Mesendoderm (in vitro differentiated cells): ENCODE results near the gene ADARB2.
A peak's percentile ranks its signal among the peaks of the same experiment; 100 is the strongest.

Experiments
- DNase-seq: peaks from one replicate; pipeline ENCODE4 v3.0.0; 2013
- H2AK5ac ChIP-seq: 2 replicates; pipeline ENCODE4 v1.6.1; 2013; ENCODE audit warnings: low read length, inconsistent platforms
- H2BK120ac ChIP-seq: 2 replicates; pipeline ENCODE4 v1.6.1; 2013; ENCODE audit warnings: low read depth, mild to moderate bottlenecking, low read length, moderate library complexity, mixed read lengths
- H2BK15ac ChIP-seq: replicated peaks from 2 replicates; pipeline ENCODE4 v1.6.1; 2013; ENCODE audit warnings: low read depth, mild to moderate bottlenecking, moderate library complexity
- H2BK5ac ChIP-seq: 2 replicates; pipeline ENCODE4 v1.6.1; 2013; ENCODE audit warnings: low read length, inconsistent platforms
- H3K18ac ChIP-seq: 2 replicates; pipeline ENCODE4 v1.6.1; 2013; ENCODE audit warnings: mild to moderate bottlenecking, low read length, mixed read lengths
- H3K23ac ChIP-seq: one replicate; pipeline ENCODE4 v1.6.1; 2013; ENCODE audit warnings: low read length
- H3K27ac ChIP-seq: 2 replicates; pipeline ENCODE4 v1.5.1; 2013; ENCODE audit warnings: low read depth, mild to moderate bottlenecking, inconsistent platforms, low read length, moderate library complexity
- H3K27me3 ChIP-seq: 2 replicates; pipeline ENCODE4 v1.6.1; 2013; ENCODE audit warnings: low read length, control low read depth, mild to moderate bottlenecking, inconsistent platforms; ENCODE audit not compliant: insufficient read depth, poor library complexity
- H3K36me3 ChIP-seq: 2 replicates; pipeline ENCODE4 v1.6.1; 2013; ENCODE audit warnings: low read length, inconsistent platforms; ENCODE audit not compliant: control insufficient read depth, insufficient read depth
- H3K4ac ChIP-seq: one replicate; pipeline ENCODE4 v1.6.1; 2013; ENCODE audit warnings: low read depth, mild to moderate bottlenecking, low read length, moderate library complexity
- H3K4me1 ChIP-seq: 2 replicates; pipeline ENCODE4 v1.6.1; 2013; ENCODE audit warnings: low read depth, low read length, inconsistent platforms; ENCODE audit not compliant: control insufficient read depth
- H3K4me2 ChIP-seq: 2 replicates; pipeline ENCODE4 v1.6.1; 2013; ENCODE audit warnings: low read length
- H3K4me3 ChIP-seq: 2 replicates; pipeline ENCODE4 v1.5.1; 2013; ENCODE audit warnings: mild to moderate bottlenecking, low read length
- H3K56ac ChIP-seq: one replicate; pipeline ENCODE4 v1.6.1; 2013; ENCODE audit warnings: low read length
- H3K79me1 ChIP-seq: 2 replicates; pipeline ENCODE4 v1.6.1; 2013; ENCODE audit warnings: low read length, inconsistent platforms
- H3K79me2 ChIP-seq: 2 replicates; pipeline ENCODE4 v1.6.1; 2013; ENCODE audit warnings: mild to moderate bottlenecking, low read length; ENCODE audit not compliant: control insufficient read depth, insufficient read depth
- H3K9ac ChIP-seq: 2 replicates; pipeline ENCODE4 v1.6.1; 2013; ENCODE audit warnings: low read length, inconsistent platforms
- H4K5ac ChIP-seq: one replicate; pipeline ENCODE4 v1.6.1; 2013; ENCODE audit warnings: low read length
- H4K8ac ChIP-seq: one replicate; pipeline ENCODE4 v1.6.1; 2013; ENCODE audit warnings: low read depth, mild to moderate bottlenecking, control low read depth, low read length, moderate library complexity
- WGBS: extraction: QIAGEN DNeasy Blood & Tissue Kit; methylation state at CpG from one replicate; pipeline ENCODE4 v1.1.7; 2013; ENCODE audit warnings: low lambda C conversion rate, missing lambda C conversion rate; ENCODE audit not compliant: insufficient coverage; ENCODE audit errors: extremely low coverage; 5-methylcytosine and 5-hydroxymethylcytosine counted together

The ADARB2 gene

GRCh38 chr10:1611936-1612550 is 125.3 kb downstream of the ADARB2 start:
- no peaks in the 10 kb centered on the region for H3K79me1 ChIP-seq

GRCh38 chr10:1610986-1611770 is 126.1 kb downstream of the ADARB2 start:
- Histone ChIP-seq H2BK15ac (no peak overlapping the region), H3K4me1 (no peaks in the 10 kb centered on the region), H3K56ac (no peak overlapping the region), H3K4me3 (no peak overlapping the region), H3K9ac (no peak overlapping the region), H3K23ac (no peak overlapping the region), H3K4me2 (no peak overlapping the region), H2BK5ac (no peak overlapping the region), H3K18ac (no peak overlapping the region), H3K4ac (no peak overlapping the region), H3K79me2 (no peaks in the 10 kb centered on the region), H4K5ac (no peak overlapping the region), H3K36me3 (no peaks in the 10 kb centered on the region), H3K27ac (no peak overlapping the region), H2BK120ac (no peak overlapping the region), H3K27me3 (no peaks in the 10 kb centered on the region), H4K8ac (no peak overlapping the region), H2AK5ac (no peak overlapping the region), H3K79me1 (no peaks in the 10 kb centered on the region)
- no peak for DNase-seq
- no CpG with 5 or more reads among the region's 22 CpGs for WGBS

More at GRCh38 chr10:1611936-1612550, 125.3 kb downstream of the ADARB2 start:
- no peak overlapping the region for H3K27ac ChIP-seq
- H3K9ac ChIP-seq, result no peak overlapping the region
- H2AK5ac ChIP-seq, result no peak overlapping the region
- H3K4me2 ChIP-seq, result no peak overlapping the region
- no peak overlapping the region for H4K8ac ChIP-seq
- H3K4me1 ChIP-seq, result no peaks in the 10 kb centered on the region
- no peak overlapping the region for H3K56ac ChIP-seq
- no peak overlapping the region for H2BK15ac ChIP-seq
- no peak overlapping the region for H3K4me3 ChIP-seq
- H3K18ac ChIP-seq, result no peak overlapping the region
- H4K5ac ChIP-seq, result no peak overlapping the region
- no peak overlapping the region for H2BK5ac ChIP-seq
- H3K79me2 ChIP-seq, result no peaks in the 10 kb centered on the region
- no CpG with 5 or more reads among the region's 21 CpGs for WGBS
- H3K36me3 ChIP-seq, result no peaks in the 10 kb centered on the region
- H3K27me3 ChIP-seq, result no peaks in the 10 kb centered on the region
- no peak overlapping the region for H3K23ac ChIP-seq
- H3K4ac ChIP-seq, result no peak overlapping the region
- H2BK120ac ChIP-seq, result no peak overlapping the region
- peak; percentile 26 for DNase-seq

- no peak for DNase-seq
- no CpG with 5 or more reads among the region's 11 CpGs for WGBS
- no peak overlapping the region for H4K8ac ChIP-seq
- H2BK5ac ChIP-seq, result no peak overlapping the region
- no peak overlapping the region for H2AK5ac ChIP-seq
- no peak overlapping the region for H2BK120ac ChIP-seq
- H3K79me1 ChIP-seq, result no peaks in the 10 kb centered on the region
- no peaks in the 10 kb centered on the region for H3K79me2 ChIP-seq
- H4K5ac ChIP-seq, result no peak overlapping the region
- H2BK15ac ChIP-seq, result no peak overlapping the region
- no peak overlapping the region for H3K27ac ChIP-seq
- H3K4me1 ChIP-seq, result no peaks in the 10 kb centered on the region
- H3K27me3 ChIP-seq, result no peaks in the 10 kb centered on the region
- no peak overlapping the region for H3K23ac ChIP-seq
- H3K9ac ChIP-seq, result no peak overlapping the region
- no peaks in the 10 kb centered on the region for H3K36me3 ChIP-seq
- no peak overlapping the region for H3K18ac ChIP-seq
- H3K4me2 ChIP-seq, result no peak overlapping the region
- no peak overlapping the region for H3K4ac ChIP-seq
- H3K56ac ChIP-seq, result no peak overlapping the region
- no peak overlapping the region for H3K4me3 ChIP-seq
Measured at GRCh38 chr10:1609648-1609970, 127.7 kb downstream of the ADARB2 start.

GRCh38 chr10:1608851-1609647 is 128.3 kb downstream of the ADARB2 start:
- Histone ChIP-seq H3K27me3 (no peaks in the 10 kb centered on the region), H3K4ac (no peak overlapping the region), H3K4me3 (no peak overlapping the region), H3K36me3 (no peaks in the 10 kb centered on the region), H4K5ac (no peak overlapping the region), H3K4me1 (no peaks in the 10 kb centered on the region), H2BK120ac (no peak overlapping the region), H3K23ac (no peak overlapping the region), H3K79me2 (no peaks in the 10 kb centered on the region), H4K8ac (no peak overlapping the region), H2BK5ac (no peak overlapping the region), H3K79me1 (no peaks in the 10 kb centered on the region), H3K4me2 (peak overlapping the region; percentile 29), H2AK5ac (no peak overlapping the region), H3K18ac (no peak overlapping the region), H2BK15ac (no peak overlapping the region), H3K9ac (peak overlapping the region; percentile 5), H3K27ac (no peak overlapping the region), H3K56ac (no peak overlapping the region)
- WGBS, result no CpG with 5 or more reads among the region's 28 CpGs
- peak; percentile 48 for DNase-seq

GRCh38 chr10:1608408-1608807 is 128.9 kb downstream of the ADARB2 start:
- Histone ChIP-seq H3K56ac (no peak overlapping the region), H4K5ac (no peak overlapping the region), H3K9ac (no peak overlapping the region), H3K36me3 (no peaks in the 10 kb centered on the region), H2BK120ac (no peak overlapping the region), H3K79me1 (no peaks in the 10 kb centered on the region), H3K4me1 (no peaks in the 10 kb centered on the region), H3K79me2 (no peaks in the 10 kb centered on the region), H3K4me2 (no peak overlapping the region), H2BK15ac (no peak overlapping the region), H3K18ac (no peak overlapping the region), H4K8ac (no peak overlapping the region), H3K27ac (no peak overlapping the region), H3K27me3 (no peaks in the 10 kb centered on the region), H2AK5ac (peak overlapping the region; percentile 11), H3K4me3 (no peak overlapping the region), H3K23ac (no peak overlapping the region), H2BK5ac (no peak overlapping the region), H3K4ac (no peak overlapping the region)
- DNase-seq, result no peak
- WGBS, result 81% methylated on average over 1 of the region's 3 CpGs
